K562 (cell line): ENCODE data around the gene QARS1. TPM values are rescaled to one million over a fixed set of nuclear protein-coding genes. Genes with fewer than 3 reads are reported as not detected.

ENCODE experiments used
- ATAC-seq: fragments of 200-7000 bp; cut with Tn5 transposase; 3 replicates; pipeline ENCODE4 v1.9.1; 2020; ENCODE audit warnings: moderate library complexity
- BruUV-seq: library from RNA; stranded (reverse); fragments of 400-500 nt; replicated peaks from 2 replicates; lab custom pipeline; 2021; lab: Mats Ljungman, UMichigan
- CTCF ChIA-PET: fragments of 300-600 bp; formaldehyde crosslinking; extraction: SDS; loops from one replicate; lab custom pipeline; 2021; ENCODE audit warnings: low intra/inter-chr PET ratio; lab: Yijun Ruan, JAX
- POLR2A ChIA-PET: fragments of 300-600, 350-650 bp; sonication (Branson Sonifier 250); formaldehyde crosslinking; extraction: SDS; loops from one replicate; lab custom pipeline; 2021; ENCODE audit warnings: antibody characterized with exemption, inconsistent platforms; lab: Yijun Ruan, JAX
- DNase-seq, 4 experiments: peaks; one replicate each; pipeline versions ENCODE4 v3.0.0 to v3.0.0-alpha.2; 2011 to 2018; ENCODE audit warnings: low spot score in 3 of 4, mixed read lengths in 3 of 4; ENCODE audit errors: extremely low read depth in 1 of 4
- FAIRE-seq: peaks from 2 replicates; lab custom pipeline; 2011; peaks lifted over from hg19 to GRCh38; lab: Jason Lieb, UNC
- H2AFZ ChIP-seq: 2 replicates; pipeline ENCODE4 v1.6.0; 2011; ENCODE audit warnings: low read depth, low read length, control low read depth, inconsistent platforms
- H3K27ac ChIP-seq: fragments of 200-600 bp; 3 replicates; pipeline ENCODE4 v1.8.0; 2011; ENCODE audit warnings: low read depth, mild to moderate bottlenecking, control low read depth, inconsistent platforms, low read length, moderate library complexity, mixed read lengths; ENCODE audit errors: extremely low read depth
- H3K27me3 ChIP-seq, 2 experiments: fragments of 300-600 bp in 1 of 2; 2 replicates in 1 of 2; 3 replicates in 1 of 2; pipeline versions ENCODE4 v1.6.0 to v1.8.0; 2011; ENCODE audit warnings: inconsistent platforms in 2 of 2, low read length in 2 of 2, mild to moderate bottlenecking in 1 of 2, mixed read lengths in 1 of 2, moderate library complexity in 1 of 2; ENCODE audit not compliant: control insufficient read depth in 2 of 2, insufficient read depth in 2 of 2
- H3K36me3 ChIP-seq: fragments of 300-600 bp; 3 replicates; pipeline ENCODE4 v1.8.0; 2011; ENCODE audit warnings: mild to moderate bottlenecking, low read length, inconsistent platforms; ENCODE audit not compliant: control insufficient read depth, insufficient read depth
- H3K4me1 ChIP-seq, 2 experiments: fragments of 200-600 bp in 1 of 2; replicated peaks in 1 of 2; 2 replicates in 1 of 2; 3 replicates in 1 of 2; pipeline versions ENCODE4 v1.5.1 to v1.8.0; 2011; ENCODE audit warnings: inconsistent platforms in 2 of 2, low read length in 2 of 2, mild to moderate bottlenecking in 1 of 2, mixed read lengths in 1 of 2, moderate library complexity in 1 of 2; ENCODE audit not compliant: control insufficient read depth in 2 of 2, insufficient read depth in 2 of 2
- H3K4me2 ChIP-seq: 2 replicates; pipeline ENCODE4 v1.6.1; 2011; ENCODE audit warnings: low read length, control low read depth, inconsistent platforms, mixed read lengths; ENCODE audit not compliant: insufficient read depth
- H3K4me3 ChIP-seq: fragments of 200-600 bp; sonication (generic), shearing (Covaris generic); 2 replicates; pipeline ENCODE4 v1.5.1; 2016; ENCODE audit warnings: control low read depth, inconsistent platforms
- H3K79me2 ChIP-seq: fragments of 200-600 bp; 3 replicates; pipeline ENCODE4 v1.8.0; 2011; ENCODE audit warnings: low read length, inconsistent platforms; ENCODE audit not compliant: control insufficient read depth, insufficient read depth
- H3K9ac ChIP-seq, 2 experiments: 2 replicates each; pipeline versions ENCODE4 v1.6.0 to v1.6.1; 2011; ENCODE audit warnings: low read depth in 2 of 2, low read length in 2 of 2, control low read depth in 1 of 2, inconsistent platforms in 1 of 2, mild to moderate bottlenecking in 1 of 2, mixed read lengths in 1 of 2; ENCODE audit not compliant: insufficient read depth in 1 of 2
- H3K9me1 ChIP-seq: one replicate; pipeline ENCODE4 v1.6.0; 2011; ENCODE audit warnings: inconsistent platforms, mild to moderate bottlenecking, low read length, moderate library complexity; ENCODE audit not compliant: control insufficient read depth, insufficient read depth
- H3K9me3 ChIP-seq: replicated peaks from 2 replicates; pipeline ENCODE4 v1.5.1; 2011; ENCODE audit warnings: low read depth, low read length, inconsistent platforms; ENCODE audit not compliant: control insufficient read depth, insufficient read depth
- H4K20me1 ChIP-seq: replicated peaks from 2 replicates; pipeline ENCODE4 v1.6.1; 2011; ENCODE audit warnings: low read length, inconsistent platforms, mixed read lengths; ENCODE audit not compliant: control insufficient read depth, insufficient read depth
- ATF1 ChIP-seq, 2 experiments: fragments of 450-650 bp in 1 of 2; IDR thresholded peaks; 2 replicates each; pipeline ENCODE4 v1.6.1; 2016; ENCODE audit warnings: missing compliant biosample characterization in 1 of 2, missing genetic modification characterization in 1 of 2
- DMBX1 ChIP-seq: fragments of 250-450 bp; sonication (Bioruptor Pico); IDR thresholded peaks from 2 replicates; pipeline ENCODE4 v1.8.0; 2022; ENCODE audit warnings: inconsistent platforms, mild to moderate bottlenecking, moderate library complexity, borderline replicate concordance
- FOXJ3 ChIP-seq: sonication (generic); formaldehyde crosslinking; IDR thresholded peaks from 2 replicates; pipeline ENCODE4 v1.4.0; 2020; ENCODE audit warnings: mild to moderate bottlenecking, missing genetic modification reagents
- HIVEP1 ChIP-seq: fragments of 250-450 bp; sonication (Bioruptor Pico); IDR thresholded peaks from 2 replicates; pipeline ENCODE4 v1.4.0; 2020; ENCODE audit warnings: mild to moderate bottlenecking
- PCBP1 ChIP-seq: fragments of 200-400 bp; formaldehyde crosslinking; IDR thresholded peaks from 2 replicates; pipeline ENCODE4 v1.6.1; 2018; ENCODE audit warnings: mild to moderate bottlenecking, low read depth, low read length; ENCODE audit not compliant: poor library complexity, severe bottlenecking
- POU5F1 ChIP-seq: fragments of 150-350 bp; IDR thresholded peaks from 2 replicates; pipeline ENCODE4 v1.6.1; 2014; ENCODE audit warnings: borderline replicate concordance, low read length, low read depth, mild to moderate bottlenecking; ENCODE audit not compliant: partially characterized antibody
- ZC3H4 ChIP-seq: sonication (generic); formaldehyde crosslinking; IDR thresholded peaks from 2 replicates; pipeline ENCODE4 v1.9.0; 2021; ENCODE audit warnings: missing genetic modification reagents, borderline replicate concordance
- ZNF41 ChIP-seq: fragments of 250-450 bp; sonication (Bioruptor Pico); conservative IDR thresholded peaks from 2 replicates; pipeline ENCODE4 v1.4.0; 2020; ENCODE audit warnings: mild to moderate bottlenecking
- ZNF707 ChIP-seq: fragments of 250-450 bp; sonication (Bioruptor Pico); conservative IDR thresholded peaks from 2 replicates; pipeline ENCODE4 v1.8.0; 2022; ENCODE audit warnings: inconsistent platforms, mild to moderate bottlenecking, moderate library complexity
- ZNF778 ChIP-seq: fragments of 450-650 bp; formaldehyde crosslinking; IDR thresholded peaks from 2 replicates; pipeline ENCODE4 v1.4.0; 2020; ENCODE audit warnings: mild to moderate bottlenecking, moderate library complexity
- WGBS: fragments of 100-300 bp; shearing (Covaris generic); methylation state at CpG from one replicate; pipeline ENCODE4 v1.1.6; 2016; ENCODE audit warnings: low coverage, mixed read lengths; ENCODE audit not compliant: insufficient coverage; ENCODE audit errors: missing lambda C conversion rate; 5-methylcytosine and 5-hydroxymethylcytosine counted together
- in situ Hi-C: fragments of 300-500 bp; cut with MboI; formaldehyde crosslinking; loops from 4 replicates; pipeline ENCODE4 v1.15.0; 2018; ENCODE audit warnings: inconsistent platforms, mixed read lengths
- intact Hi-C: fragments of 100-400 bp; cut with micrococcal nuclease; formaldehyde crosslinking; loops from 2 replicates; pipeline ENCODE4 v1.14.2; 2022
- polyA plus RNA-seq, 8 experiments: library from polyadenylated mRNA; depleted of rRNA in 4 of 8; stranded (reverse) in 5 of 8; unstranded in 3 of 8; fragments of >200 nt; fragmentation: Nextera tagmentation in 2 of 8; fragmentation: Illumina TruSeq in 1 of 8; extraction: Ambion mirVana in 2 of 8; extraction: Trizol in 1 of 8; gene quantifications; 2 replicates each; pipeline versions ENCODE4 v1.2.1 to v1.2.3, GENCODE V29; 2011 to 2014; ENCODE audit warnings: inconsistent platforms in 1 of 8, missing spikeins in 1 of 8
- total RNA-seq, 7 experiments: library from RNA; depleted of rRNA in 6 of 7; stranded (reverse); fragments of >200 nt in 6 of 7; fragmentation: Illumina TruSeq in 2 of 7; extraction: Trizol in 2 of 7; gene quantifications; 2 replicates each; pipeline versions ENCODE4 v1.2.1 to v1.2.3, GENCODE V29; 2011 to 2021; ENCODE audit warnings: low replicate concordance in 1 of 7
- TF ChIP-seq, protein P1 (sequence below), 2 experiments: IDR thresholded peaks; 2 replicates each; pipeline ENCODE4 v1.6.1; 2012; ENCODE audit warnings: improper control_type of control experiment in 2 of 2, low read depth in 2 of 2, low read length in 2 of 2, borderline replicate concordance in 1 of 2
- TF ChIP-seq, protein P2 (sequence below): fragments of 250-450 bp; sonication (Bioruptor Pico); IDR thresholded peaks from 2 replicates; pipeline ENCODE4 v1.4.0; 2020
- TF ChIP-seq, protein P3 (sequence below): fragments of 450-650 bp; IDR thresholded peaks from 2 replicates; pipeline ENCODE4 v1.6.1; 2018; ENCODE audit not compliant: partially characterized antibody

Gene QARS1
- total and polyA plus RNA-seq, 9 of the 15 experiments (the other 6 are each of a cell fraction or from before 2014, with no cell fraction given): 148 to 310 (median 273) TPM

DNA sequence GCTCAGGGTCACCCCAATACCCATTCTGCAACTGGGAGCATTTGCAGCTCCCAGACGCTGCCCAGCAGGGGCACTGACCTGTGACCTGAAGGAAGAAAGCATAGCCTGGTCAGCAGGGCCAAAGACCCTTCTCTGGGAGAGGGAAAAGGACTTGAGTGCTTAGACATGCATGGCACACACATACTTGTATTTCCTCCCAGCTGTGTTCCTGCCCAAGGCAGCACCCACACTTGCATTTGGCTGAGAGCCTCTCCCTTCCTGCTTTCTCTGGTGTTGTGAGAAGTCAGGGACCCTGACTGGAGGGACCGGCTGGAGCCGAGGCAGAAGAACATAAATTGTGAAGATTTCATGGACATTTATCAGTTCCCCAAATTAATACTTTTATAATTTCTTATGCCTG is 35.5 kb upstream of the QARS1 start:
- no peaks in the 10 kb centered on the region for H3K9me3 ChIP-seq
- TF ChIP-seq POU5F1 (no peak), PCBP1 (no peak), ZNF778 (CRISPR knock-in tag) (no peak), HIVEP1 (CRISPR knock-in tag) (no peak), ZC3H4 (CRISPR knock-in tag) (no peak), FOXJ3 (CRISPR knock-in tag) (no peak), ZNF707 (CRISPR knock-in tag) (no peak), DMBX1 (CRISPR knock-in tag) (no peak), ZNF41 (no peak), ATF1 (CRISPR knock-in tag; IDR thresholded peaks at IDR 0.05) (no peak), ATF1 (tag; IDR thresholded peaks at IDR 0.05) (no peak)
- TF ChIP-seq, protein P1, sequence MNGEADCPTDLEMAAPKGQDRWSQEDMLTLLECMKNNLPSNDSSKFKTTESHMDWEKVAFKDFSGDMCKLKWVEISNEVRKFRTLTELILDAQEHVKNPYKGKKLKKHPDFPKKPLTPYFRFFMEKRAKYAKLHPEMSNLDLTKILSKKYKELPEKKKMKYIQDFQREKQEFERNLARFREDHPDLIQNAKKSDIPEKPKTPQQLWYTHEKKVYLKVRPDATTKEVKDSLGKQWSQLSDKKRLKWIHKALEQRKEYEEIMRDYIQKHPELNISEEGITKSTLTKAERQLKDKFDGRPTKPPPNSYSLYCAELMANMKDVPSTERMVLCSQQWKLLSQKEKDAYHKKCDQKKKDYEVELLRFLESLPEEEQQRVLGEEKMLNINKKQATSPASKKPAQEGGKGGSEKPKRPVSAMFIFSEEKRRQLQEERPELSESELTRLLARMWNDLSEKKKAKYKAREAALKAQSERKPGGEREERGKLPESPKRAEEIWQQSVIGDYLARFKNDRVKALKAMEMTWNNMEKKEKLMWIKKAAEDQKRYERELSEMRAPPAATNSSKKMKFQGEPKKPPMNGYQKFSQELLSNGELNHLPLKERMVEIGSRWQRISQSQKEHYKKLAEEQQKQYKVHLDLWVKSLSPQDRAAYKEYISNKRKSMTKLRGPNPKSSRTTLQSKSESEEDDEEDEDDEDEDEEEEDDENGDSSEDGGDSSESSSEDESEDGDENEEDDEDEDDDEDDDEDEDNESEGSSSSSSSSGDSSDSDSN (IDR thresholded peaks at IDR 0.05; ENCODE audit: borderline replicate concordance in 1 of 2, low read depth in 2 of 2, low read length in 2 of 2): no peak
- TF ChIP-seq, protein P2, sequence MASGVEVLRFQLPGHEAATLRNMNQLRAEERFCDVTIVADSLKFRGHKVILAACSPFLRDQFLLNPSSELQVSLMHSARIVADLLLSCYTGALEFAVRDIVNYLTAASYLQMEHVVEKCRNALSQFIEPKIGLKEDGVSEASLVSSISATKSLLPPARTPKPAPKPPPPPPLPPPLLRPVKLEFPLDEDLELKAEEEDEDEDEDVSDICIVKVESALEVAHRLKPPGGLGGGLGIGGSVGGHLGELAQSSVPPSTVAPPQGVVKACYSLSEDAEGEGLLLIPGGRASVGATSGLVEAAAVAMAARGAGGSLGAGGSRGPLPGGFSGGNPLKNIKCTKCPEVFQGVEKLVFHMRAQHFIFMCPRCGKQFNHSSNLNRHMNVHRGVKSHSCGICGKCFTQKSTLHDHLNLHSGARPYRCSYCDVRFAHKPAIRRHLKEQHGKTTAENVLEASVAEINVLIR (CRISPR knock-in tag): no peak
- TF ChIP-seq, protein P3, sequence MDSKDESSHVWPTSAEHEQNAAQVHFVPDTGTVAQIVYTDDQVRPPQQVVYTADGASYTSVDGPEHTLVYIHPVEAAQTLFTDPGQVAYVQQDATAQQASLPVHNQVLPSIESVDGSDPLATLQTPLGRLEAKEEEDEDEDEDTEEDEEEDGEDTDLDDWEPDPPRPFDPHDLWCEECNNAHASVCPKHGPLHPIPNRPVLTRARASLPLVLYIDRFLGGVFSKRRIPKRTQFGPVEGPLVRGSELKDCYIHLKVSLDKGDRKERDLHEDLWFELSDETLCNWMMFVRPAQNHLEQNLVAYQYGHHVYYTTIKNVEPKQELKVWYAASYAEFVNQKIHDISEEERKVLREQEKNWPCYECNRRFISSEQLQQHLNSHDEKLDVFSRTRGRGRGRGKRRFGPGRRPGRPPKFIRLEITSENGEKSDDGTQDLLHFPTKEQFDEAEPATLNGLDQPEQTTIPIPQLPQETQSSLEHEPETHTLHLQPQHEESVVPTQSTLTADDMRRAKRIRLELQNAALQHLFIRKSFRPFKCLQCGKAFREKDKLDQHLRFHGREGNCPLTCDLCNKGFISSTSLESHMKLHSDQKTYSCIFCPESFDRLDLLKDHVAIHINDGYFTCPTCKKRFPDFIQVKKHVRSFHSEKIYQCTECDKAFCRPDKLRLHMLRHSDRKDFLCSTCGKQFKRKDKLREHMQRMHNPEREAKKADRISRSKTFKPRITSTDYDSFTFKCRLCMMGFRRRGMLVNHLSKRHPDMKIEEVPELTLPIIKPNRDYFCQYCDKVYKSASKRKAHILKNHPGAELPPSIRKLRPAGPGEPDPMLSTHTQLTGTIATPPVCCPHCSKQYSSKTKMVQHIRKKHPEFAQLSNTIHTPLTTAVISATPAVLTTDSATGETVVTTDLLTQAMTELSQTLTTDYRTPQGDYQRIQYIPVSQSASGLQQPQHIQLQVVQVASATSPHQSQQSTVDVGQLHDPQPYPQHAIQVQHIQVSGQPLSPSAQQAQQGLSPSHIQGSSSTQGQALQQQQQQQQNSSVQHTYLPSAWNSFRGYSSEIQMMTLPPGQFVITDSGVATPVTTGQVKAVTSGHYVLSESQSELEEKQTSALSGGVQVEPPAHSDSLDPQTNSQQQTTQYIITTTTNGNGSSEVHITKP: no peak
- FAIRE-seq (no peak), DNase-seq (no peak), ATAC-seq (no peak)
- 22% methylated on average over 3 of the region's 3 CpGs for WGBS
- no peak overlapping the region for H2AFZ ChIP-seq
- peaks cover 0 to under 1% of the 10 kb centered on the region in 2 experiments; a peak in 1 of 5 replicates for H3K4me1 ChIP-seq
- H3K79me2 ChIP-seq: no peaks in the 10 kb centered on the region
- H3K27me3 ChIP-seq: peaks cover 0 to 5% of the 10 kb centered on the region in 2 experiments; a peak in 1 of 5 replicates
- H3K9me1 ChIP-seq: no peaks in the 10 kb centered on the region
- CTCF ChIA-PET: no interaction called here
- H4K20me1 ChIP-seq: no peaks in the 10 kb centered on the region
- no peak overlapping the region for H3K9ac ChIP-seq
- POLR2A ChIA-PET: interaction anchor here (0.6 kb wide), 1 partner anchor 295 kb away, joined by 3 read pairs; no protein-coding TSS in a partner anchor
- H3K36me3 ChIP-seq: no peaks in the 10 kb centered on the region
- intact Hi-C loops (no loop called here), in situ Hi-C loops (no loop called here)
- no peak overlapping the region for H3K4me3 ChIP-seq
- no peak overlapping the region for H3K27ac ChIP-seq
- no TSS peak for BruUV-seq
- H3K4me2 ChIP-seq: no peak overlapping the region
